Thyroid gland (tissue), 4 donors: ENCODE measurements around the gene ACTC1. TPM values are rescaled to one million over a fixed set of nuclear protein-coding genes. Genes with fewer than 3 reads are reported as not detected.

Experiments used
- DNase-seq, 2 donors: peaks; one replicate each; pipeline ENCODE4 v3.0.0-alpha.2; 2019
- H3K27ac ChIP-seq, 3 donors: fragments of 200-600 bp; sonication (generic); 1 replicate in 2 of 3; 2 replicates in 1 of 3; pipeline ENCODE4 v1.5.1; 2016 to 2019; ENCODE audit warnings: mild to moderate bottlenecking in 1 of 3, moderate library complexity in 1 of 3
- H3K27me3 ChIP-seq: fragments of 200-600 bp; sonication (generic); one replicate; pipeline ENCODE4 v1.5.1; 2019
- H3K36me3 ChIP-seq, 2 donors: fragments of 200-600 bp; sonication (generic); one replicate each; pipeline ENCODE4 v1.5.1; 2016 to 2019
- H3K4me1 ChIP-seq, 2 donors: fragments of 200-600 bp; sonication (generic); one replicate each; pipeline ENCODE4 v1.5.1; 2017 to 2019
- H3K4me3 ChIP-seq, 3 donors: fragments of 200-600 bp; sonication (generic); replicated peaks in 1 of 3; 1 replicate in 2 of 3; 2 replicates in 1 of 3; pipeline ENCODE4 v1.5.1; 2016; ENCODE audit warnings: mild to moderate bottlenecking in 1 of 3
- H3K9me3 ChIP-seq: fragments of 200-600 bp; sonication (generic); one replicate; pipeline ENCODE4 v1.5.1; 2017
- CTCF ChIP-seq, 6 experiments: fragments of 200-600 bp in 3 of 6; fragments of 450-650 bp in 3 of 6; sonication (generic) in 3 of 6; IDR thresholded peaks; one replicate each; pipeline ENCODE4 v1.5.1; 2016 to 2019; ENCODE audit warnings: antibody characterized with exemption in 6 of 6, mild to moderate bottlenecking in 2 of 6, inconsistent platforms in 1 of 6, moderate library complexity in 1 of 6
- POLR2A ChIP-seq, 2 donors: fragments of 450-650 bp; IDR thresholded peaks; one replicate each; pipeline ENCODE4 v1.6.1; 2017; ENCODE audit warnings: antibody characterized with exemption in 2 of 2, mild to moderate bottlenecking in 2 of 2, moderate library complexity in 1 of 2
- WGBS, 2 donors: methylation state at CpG; one replicate each; pipeline ENCODE4 v1.1.5; 2017; 5-methylcytosine and 5-hydroxymethylcytosine counted together
- intact Hi-C: fragments of 100-400 bp; cut with DNase I; formaldehyde crosslinking; loops from one replicate; pipeline ENCODE4 v1.15.1; 2023
- total RNA-seq, 4 donors: library from RNA; depleted of rRNA; stranded (reverse); fragments of >200 nt; gene quantifications; one replicate each; pipeline ENCODE4 v1.2.3, GENCODE V29; 2016

Gene ACTC1
- total RNA-seq, 4 donors from 2014 or later, result 0.11 to 1.2 (median 1.1) TPM

- DNase-seq, result no peak
- TF ChIP-seq CTCF (IDR thresholded peaks at IDR 0.05) (no peak), POLR2A (IDR thresholded peaks at IDR 0.05) (no peak)
- intact Hi-C loops, result no loop called here
Measured at GRCh38 chr15:34793071-34793470, 2.3 kb downstream of the ACTC1 start.

GRCh38 chr15:34791701-34792100, 3.6 kb downstream of the ACTC1 start:
- no peak overlapping the region for H3K4me3 ChIP-seq
- no peaks in the 10 kb centered on the region for H3K9me3 ChIP-seq
- H3K27ac ChIP-seq, result no peak overlapping the region
- DNase-seq, result no peak
- H3K36me3 ChIP-seq, result no peaks in the 10 kb centered on the region
- peaks cover 10% of the 10 kb centered on the region for H3K27me3 ChIP-seq
- intact Hi-C loops, result no loop called here
- H3K4me1 ChIP-seq, result peaks cover 9 to 10% of the 10 kb centered on the region in 2 donors
- WGBS, 2 donors, result 83 to 87% methylated on average over 3 of the region's 3 CpGs
- no peak for TF ChIP-seq POLR2A (IDR thresholded peaks at IDR 0.05)
- no peak for TF ChIP-seq CTCF (IDR thresholded peaks at IDR 0.05)

More at GRCh38 chr15:34793071-34793470, 2.3 kb downstream of the ACTC1 start:
- peaks cover 9 to 10% of the 10 kb centered on the region in 2 donors for H3K4me1 ChIP-seq
- no peak overlapping the region for H3K4me3 ChIP-seq
- H3K27me3 ChIP-seq, result peaks cover 10% of the 10 kb centered on the region
- H3K36me3 ChIP-seq, result no peaks in the 10 kb centered on the region
- no peak overlapping the region for H3K27ac ChIP-seq
- H3K9me3 ChIP-seq, result no peaks in the 10 kb centered on the region
- 82 to 88% methylated on average over 7 to 9 of the region's 9 CpGs for WGBS, 2 donors

GRCh38 chr15:34790121-34790520, 5.2 kb downstream of the ACTC1 start:
- Histone ChIP-seq H3K27ac (no peak overlapping the region), H3K4me1 (peaks cover 2 to 10% of the 10 kb centered on the region in 2 donors), H3K36me3 (no peaks in the 10 kb centered on the region), H3K4me3 (no peak overlapping the region), H3K9me3 (no peaks in the 10 kb centered on the region), H3K27me3 (peaks cover 10% of the 10 kb centered on the region)
- no peak for DNase-seq
- WGBS, 2 donors, result 88 to 92% methylated on average over 6 of the region's 6 CpGs
- intact Hi-C loops, result no loop called here
- TF ChIP-seq CTCF (IDR thresholded peaks at IDR 0.05), result no peak
- no peak for TF ChIP-seq POLR2A (IDR thresholded peaks at IDR 0.05)

- no peaks in the 10 kb centered on the region for H3K36me3 ChIP-seq
- peaks cover 7% of the 10 kb centered on the region for H3K27me3 ChIP-seq
- no peaks in the 10 kb centered on the region for H3K9me3 ChIP-seq
- 49 to 63% methylated on average over 7 of the region's 7 CpGs for WGBS, 2 donors
- intact Hi-C loops, result no loop called here
- no peak for TF ChIP-seq POLR2A (IDR thresholded peaks at IDR 0.05)
- TF ChIP-seq CTCF (IDR thresholded peaks at IDR 0.05), result no peak
- no peak overlapping the region for H3K4me3 ChIP-seq
- peaks cover 0 to 2% of the 10 kb centered on the region in 2 donors for H3K4me1 ChIP-seq
- H3K27ac ChIP-seq, result no peak overlapping the region
- no peak for DNase-seq
Measured at GRCh38 chr15:34789326-34789725, 6.0 kb downstream of the ACTC1 start.

GRCh38 chr15:34786206-34786605, 9.1 kb downstream of the ACTC1 start:
- H3K27me3 ChIP-seq, result no peaks in the 10 kb centered on the region
- H3K27ac ChIP-seq, result no peak overlapping the region
- no peaks in the 10 kb centered on the region for H3K4me1 ChIP-seq
- WGBS, 2 donors, result 32 to 62% methylated on average over 2 of the region's 2 CpGs
- TF ChIP-seq CTCF (IDR thresholded peaks at IDR 0.05), result no peak
- no peak for TF ChIP-seq POLR2A (IDR thresholded peaks at IDR 0.05)
- DNase-seq, result no peak
- H3K36me3 ChIP-seq, result no peaks in the 10 kb centered on the region
- intact Hi-C loops, result no loop called here
- H3K9me3 ChIP-seq, result no peaks in the 10 kb centered on the region
- no peak overlapping the region for H3K4me3 ChIP-seq
